Left colon (tissue), 2 donors: ENCODE measurements around the gene RDH8. TPM values are rescaled to one million over a fixed set of nuclear protein-coding genes. Genes with fewer than 3 reads are reported as not detected.

Experiments
- ATAC-seq: fragments of 200-7000 bp; cut with Tn5 transposase; one replicate; pipeline ENCODE4 v1.9.1; 2020; ENCODE audit warnings: mild to moderate bottlenecking, moderate library complexity
- DNase-seq, 2 donors: peaks; one replicate each; pipeline ENCODE4 v3.0.0-alpha.2; 2020
- intact Hi-C, 2 donors: fragments of 100-400 bp; cut with DNase I in 1 of 2; cut with micrococcal nuclease in 1 of 2; formaldehyde crosslinking; loops; one replicate each; pipeline versions ENCODE4 v1.11.2 to v1.14.0; 2022; cut with DNase I, micrococcal nuclease
- total RNA-seq, 2 donors: library from RNA; stranded (reverse); fragmentation: NEBNext Ultra II Directional; extraction: Animal tissue kit (Norgen Biotek cat#: 25700); gene quantifications; one replicate each; pipeline ENCODE4 v1.2.1, GENCODE V29; 2021
- donor health status: DM: no; HTN: no; CAD: no.
- donor health status: DM: yes; HTN: yes; CAD: no.

Gene RDH8
- total RNA-seq, 2 donors from 2014 or later = not detected

- no peak for ATAC-seq
- intact Hi-C loops = no loop called here
- no peak for DNase-seq
Observed at GRCh38 chr19:10003271-10003670, 10.0 kb upstream of the RDH8 start.

DNA sequence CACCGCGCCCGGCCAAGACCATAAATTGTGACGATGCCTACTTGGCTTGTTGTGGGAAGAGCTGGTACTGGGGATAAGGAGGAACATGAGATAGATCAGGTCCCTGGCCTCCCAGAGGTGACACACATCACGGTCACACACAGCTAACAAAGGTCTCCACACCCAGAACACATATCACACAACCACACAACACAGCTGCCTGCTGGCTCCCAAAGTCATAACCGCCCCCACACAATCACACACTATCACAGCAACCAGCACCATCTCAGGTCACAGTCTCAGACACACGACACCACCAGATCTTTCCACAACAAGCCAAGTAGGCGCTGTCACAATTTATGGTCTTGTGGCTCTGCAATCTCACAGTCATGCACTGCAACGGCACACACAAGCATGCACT lies 8.7 kb upstream of the RDH8 start:
- intact Hi-C loops = no loop called here

DNA sequence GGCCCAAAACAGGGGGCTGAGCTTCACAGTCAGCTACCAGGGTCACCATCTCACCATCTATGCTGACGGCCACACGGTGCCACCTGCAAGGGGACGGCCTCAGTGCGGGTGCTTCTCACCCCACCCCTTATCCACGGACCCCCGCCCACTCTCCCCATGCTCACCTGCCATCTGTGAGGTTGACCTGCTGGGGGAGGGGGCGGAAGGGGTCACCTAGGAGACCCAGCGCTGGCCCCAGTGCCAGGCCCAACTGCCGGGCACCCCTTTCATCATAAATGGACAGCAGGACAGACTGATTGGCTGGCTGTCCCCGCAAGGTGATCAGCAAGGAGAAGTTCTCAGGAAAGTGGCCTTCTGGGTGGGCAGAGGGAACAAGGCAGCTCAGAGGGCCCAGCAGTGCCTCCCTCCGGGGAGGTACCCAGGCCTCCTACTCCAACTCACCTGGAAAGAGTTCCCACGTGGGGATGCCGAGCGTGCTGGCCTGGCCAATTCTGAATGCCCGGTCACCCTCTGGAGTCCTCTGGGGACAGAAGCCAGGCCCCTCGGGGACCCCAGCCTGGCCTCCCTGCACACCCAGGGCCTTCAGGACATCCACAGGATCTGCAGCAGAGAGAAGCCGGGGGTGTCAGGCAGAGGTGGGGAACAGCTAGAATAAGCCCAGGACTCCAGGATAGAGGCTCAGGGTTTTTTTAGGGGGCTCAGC lies 7.5 kb upstream of the RDH8 start:
- no peak for ATAC-seq
- no peak for DNase-seq
- intact Hi-C loops = no loop called here

More for the DNA sequence above, 8.7 kb upstream of the RDH8 start:
- no peak for ATAC-seq
- DNase-seq = no peak

GRCh38 chr19:10006335-10006708 lies 7.0 kb upstream of the RDH8 start:
- DNase-seq = no peak

GRCh38 chr19:10006752-10007323 lies 6.4 kb upstream of the RDH8 start:
- intact Hi-C loops = no loop called here
- ATAC-seq (no peak), DNase-seq (no peak)

More at GRCh38 chr19:10006335-10006708, 7.0 kb upstream of the RDH8 start:
- ATAC-seq = no peak
- intact Hi-C loops = no loop called here

DNA sequence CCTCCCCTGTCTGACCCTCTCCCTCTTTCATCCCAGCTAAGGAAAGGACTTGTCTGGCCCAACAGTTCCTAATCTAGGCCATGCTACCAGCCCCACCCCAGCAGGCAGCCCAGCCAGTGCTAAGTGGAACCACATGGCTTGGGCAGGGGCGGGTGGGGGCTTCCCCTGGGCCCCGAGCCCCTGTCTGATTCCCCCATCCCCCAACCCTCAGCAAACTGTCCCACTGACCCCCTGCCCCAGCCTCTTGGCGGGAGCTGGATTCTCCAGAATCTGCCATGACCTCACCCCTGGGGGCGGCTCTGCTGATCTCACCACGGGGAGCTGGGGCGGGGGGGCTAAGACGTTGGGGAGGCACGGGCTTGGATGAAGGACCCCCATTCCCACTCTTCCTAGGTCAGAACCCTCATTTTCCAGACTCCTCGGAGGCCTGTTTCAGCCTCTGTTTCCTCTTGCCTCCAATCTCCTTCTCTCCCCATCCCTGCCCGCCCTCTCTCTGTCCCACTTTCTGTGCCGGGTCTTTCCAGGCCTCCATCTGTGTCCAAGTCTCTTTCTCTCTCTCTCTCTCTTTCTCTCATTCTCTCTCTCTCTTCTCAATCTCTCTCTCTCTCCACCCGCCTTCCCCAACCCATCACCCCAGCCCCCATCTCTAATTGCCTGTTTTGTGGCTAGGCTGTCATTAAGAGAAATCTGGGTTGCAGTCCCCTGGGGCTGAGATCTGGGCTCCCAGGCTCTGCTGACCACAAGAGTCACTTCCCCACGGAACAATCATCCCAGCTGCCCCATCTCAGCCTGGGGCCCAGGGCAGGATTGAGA lies 5.7 kb upstream of the RDH8 start:
- intact Hi-C loops = no loop called here
- peak in 1 of 2 donors; percentile 19 for DNase-seq
- ATAC-seq = no peak

DNA sequence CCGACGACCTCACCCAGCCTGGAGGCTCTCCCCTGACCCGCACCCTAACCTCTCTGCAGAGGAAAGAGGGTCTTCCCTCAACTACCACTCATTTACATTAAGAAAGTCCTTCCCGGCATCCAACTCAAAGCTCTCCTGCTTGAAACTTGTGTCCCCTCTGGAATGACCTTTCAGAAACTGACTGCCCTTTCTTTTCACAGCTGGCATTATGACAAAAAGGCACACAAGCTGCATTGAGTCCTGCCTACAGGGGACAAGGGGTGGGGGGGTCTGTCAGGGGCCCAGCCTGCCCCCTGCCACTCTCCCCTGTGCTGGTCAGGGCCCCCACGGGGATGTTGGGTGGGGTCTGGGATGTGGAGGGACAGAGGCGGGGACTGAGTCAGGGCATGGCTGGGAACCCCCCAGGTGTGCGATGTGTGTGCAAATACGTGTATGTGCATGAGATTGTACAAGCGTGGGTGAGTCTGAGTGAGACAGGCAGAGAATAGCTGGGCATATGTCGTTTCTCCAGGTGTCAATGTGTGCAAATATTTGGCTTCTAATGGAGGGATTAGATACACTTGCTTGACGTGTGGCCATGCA lies 5.0 kb upstream of the RDH8 start:
- no peak for DNase-seq
- intact Hi-C loops = no loop called here
- no peak for ATAC-seq

DNA sequence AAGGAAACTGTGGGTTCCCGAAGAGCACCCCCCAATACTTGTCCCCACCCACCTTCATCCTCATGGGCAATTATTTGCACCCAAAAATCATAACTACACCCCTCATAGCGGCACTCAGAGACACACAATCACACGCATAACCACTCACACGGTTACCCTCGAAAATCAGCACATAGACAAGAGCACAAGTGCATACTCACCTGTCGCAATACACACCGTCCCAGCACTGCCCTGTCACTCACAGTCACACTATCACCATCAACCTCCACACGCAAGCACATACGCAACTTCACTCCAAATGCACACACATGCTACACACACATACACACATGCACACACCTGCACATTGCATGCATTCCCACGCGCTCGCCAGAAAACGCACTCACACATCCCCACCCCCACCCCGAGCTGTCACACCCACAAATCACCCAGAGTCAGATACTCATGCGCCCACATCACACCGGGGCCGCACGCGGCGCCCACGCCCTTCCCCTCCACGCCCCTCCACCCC lies 3.5 kb upstream of the RDH8 start:
- DNase-seq = no peak
- peak; percentile 2 for ATAC-seq
- intact Hi-C loops = no loop called here

DNA sequence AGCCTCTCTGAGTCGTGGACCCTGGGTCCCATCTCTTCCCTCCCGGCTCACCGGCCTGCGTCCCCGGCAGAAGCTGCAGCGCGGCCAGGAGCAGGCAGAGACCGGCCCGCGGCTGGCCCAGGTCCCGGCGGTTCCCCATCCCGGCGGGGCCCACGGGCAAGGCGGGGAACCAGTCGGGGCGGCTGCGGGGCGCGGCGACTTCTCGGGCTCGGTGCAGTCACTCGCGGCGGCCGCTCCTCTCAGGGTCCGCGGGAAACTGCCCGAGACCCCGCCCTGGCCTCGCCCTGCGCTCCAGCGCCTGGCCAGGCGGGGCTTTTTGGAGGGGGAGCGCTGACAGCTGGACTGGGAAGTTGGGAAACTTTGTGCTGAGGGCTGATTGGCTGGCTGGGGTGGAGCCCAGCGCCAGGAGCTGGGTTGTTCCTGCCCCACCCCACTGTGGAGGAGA lies 3.0 kb upstream of the RDH8 start, which contains the start of gene COL5A3:
TSS of gene COL5A3 (minus strand) at position 258 of the 445 bp plus-strand sequence. CDS start at position 139, 119 bp downstream.
- peak; percentile 48 for DNase-seq
- intact Hi-C loops = no loop called here
- peak; percentile 64 for ATAC-seq

- no peak for ATAC-seq
- no peak for DNase-seq
- intact Hi-C loops = no loop called here
Observed at GRCh38 chr19:10010939-10011338, 2.3 kb upstream of the RDH8 start.

DNA sequence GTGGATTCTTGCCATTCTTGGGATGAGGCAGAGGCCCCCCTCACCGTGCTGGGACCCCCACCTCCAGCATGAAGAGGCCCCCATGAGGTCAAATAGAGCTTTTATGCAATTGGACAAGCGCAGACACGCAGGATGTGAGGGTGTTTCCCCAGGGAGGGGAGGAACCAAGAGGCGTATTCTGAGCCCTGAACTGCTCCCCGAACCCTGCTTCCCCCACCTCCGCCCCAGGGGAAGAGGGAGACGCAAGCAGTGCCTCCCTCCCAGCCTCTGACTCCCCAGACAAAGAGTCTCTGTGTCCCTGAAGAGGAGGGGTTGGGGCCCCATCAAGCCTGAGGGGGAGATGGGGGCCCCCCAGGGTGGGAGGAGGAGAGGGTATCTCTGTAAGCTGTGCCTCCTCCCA lies 1.3 kb upstream of the RDH8 start:
- no peak for ATAC-seq
- DNase-seq = no peak
- intact Hi-C loops = no loop called here

DNA sequence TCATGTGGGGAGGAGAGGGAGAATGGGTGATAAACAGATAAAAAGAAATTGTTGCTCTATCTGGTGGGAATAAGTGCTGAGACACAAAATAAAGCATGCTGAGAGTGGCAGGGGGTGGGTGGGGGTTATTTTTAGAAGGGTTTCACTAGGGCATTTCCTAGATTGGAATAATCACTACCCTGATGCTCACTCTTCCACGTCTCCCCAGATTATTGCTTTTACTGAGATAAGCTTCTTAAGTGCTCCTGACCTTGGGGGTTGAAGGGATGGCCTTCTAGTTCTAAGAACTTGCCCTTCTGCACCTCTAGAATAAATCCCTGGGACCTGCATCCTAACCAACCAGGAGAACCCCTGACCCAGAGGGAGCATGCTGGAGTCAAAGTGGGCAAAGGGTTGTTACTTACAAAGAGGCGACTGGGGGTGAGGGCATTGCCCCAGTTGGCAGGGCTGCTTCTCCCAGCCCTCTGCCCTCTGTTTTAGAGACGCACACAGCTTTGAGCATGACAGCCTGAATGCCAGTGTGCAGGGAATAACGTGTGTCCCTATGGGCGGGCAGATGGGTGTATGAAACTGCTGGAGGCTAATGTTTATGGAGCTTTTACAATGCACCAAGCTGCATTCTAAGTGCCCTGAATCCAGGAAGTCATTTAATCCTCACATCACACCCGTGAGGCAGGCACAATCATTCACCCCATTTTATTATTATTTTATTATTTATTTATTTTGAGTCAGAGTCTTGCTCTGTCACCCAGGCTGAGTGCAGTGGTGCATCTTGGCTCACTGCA lies 743 bp downstream of the RDH8 start:
- peak; percentile 86 for ATAC-seq
- intact Hi-C loops = no loop called here
- no peak for DNase-seq

DNA sequence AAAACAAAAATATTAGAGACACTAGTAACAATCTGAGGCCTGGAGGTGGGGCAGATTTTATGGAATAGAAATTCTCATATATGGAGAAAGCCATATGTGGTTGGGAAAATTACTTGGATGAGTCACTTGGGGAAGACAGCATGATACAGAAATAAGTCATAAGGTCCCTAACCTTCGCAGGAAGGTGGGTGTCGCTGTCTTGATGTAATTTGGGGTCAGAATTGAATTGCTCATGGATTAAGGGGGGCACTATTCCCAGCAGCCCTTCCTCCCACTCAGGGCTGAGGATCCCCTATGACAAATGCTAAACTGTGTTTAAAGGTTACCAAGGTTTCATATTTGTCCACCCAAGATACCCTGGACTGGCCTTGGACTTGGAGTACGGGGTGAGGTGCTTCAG lies 5.0 kb downstream of the RDH8 start:
- ATAC-seq = no peak
- intact Hi-C loops = no loop called here

GRCh38 chr19:10018786-10019185 lies 5.5 kb downstream of the RDH8 start:
- DNase-seq (no peak), ATAC-seq (no peak)
- intact Hi-C loops = no loop called here

More for the DNA sequence above, 5.0 kb downstream of the RDH8 start:
- DNase-seq = no peak

- DNase-seq (no peak), ATAC-seq (no peak)
- intact Hi-C loops = no loop called here
Observed at GRCh38 chr19:10019246-10019645, 6.0 kb downstream of the RDH8 start.

DNA sequence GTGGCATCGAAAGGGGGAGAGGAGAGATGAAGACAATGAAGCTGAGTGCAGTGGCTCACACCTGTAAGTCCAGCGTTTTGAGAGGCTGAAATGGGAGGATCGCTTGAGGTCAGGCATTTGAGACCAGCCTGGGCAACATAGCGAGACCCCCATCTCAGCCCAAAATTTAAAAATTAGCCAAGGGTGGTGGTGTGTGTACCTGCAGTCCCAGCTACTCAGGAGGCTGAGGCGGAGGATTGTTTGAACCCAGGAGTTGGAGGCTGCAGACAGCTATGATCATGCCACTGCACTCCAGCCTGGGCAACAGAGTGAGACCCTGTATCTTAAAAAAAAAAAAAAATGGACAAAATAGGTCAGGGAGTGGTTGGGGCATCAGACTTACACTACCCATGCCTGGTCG lies 7.6 kb downstream of the RDH8 start:
- DNase-seq (no peak), ATAC-seq (no peak)
- intact Hi-C loops = loop anchor here (10.0 kb wide), 1 partner anchor 86 kb away; the partner anchor contains the start of gene OLFM2 (in 2 of the 2)

DNA sequence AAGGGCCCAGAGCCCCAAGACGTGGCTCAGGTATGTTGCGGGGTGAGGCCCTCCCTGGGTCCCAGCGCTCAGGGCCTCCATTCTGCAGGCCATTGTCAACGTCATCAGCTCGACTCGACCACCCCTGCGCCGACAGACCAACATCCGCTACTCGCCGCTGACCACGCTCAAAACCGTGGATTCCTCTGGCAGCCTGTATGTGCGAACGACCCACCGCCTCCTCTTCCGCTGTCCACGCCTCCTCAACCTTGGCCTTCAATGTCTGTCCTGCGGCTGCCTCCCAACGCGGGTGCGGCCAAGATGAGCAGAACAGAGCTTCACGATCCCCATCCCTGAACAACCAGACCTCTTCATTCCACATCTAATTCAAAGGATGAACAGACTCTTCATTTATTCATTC lies 8.2 kb downstream of the RDH8 start:
- intact Hi-C loops = loop anchor here (10.0 kb wide), 1 partner anchor 87 kb away; the partner anchor contains the start of gene OLFM2 (in 2 of the 2)
- no peak for DNase-seq
- ATAC-seq = no peak

DNA sequence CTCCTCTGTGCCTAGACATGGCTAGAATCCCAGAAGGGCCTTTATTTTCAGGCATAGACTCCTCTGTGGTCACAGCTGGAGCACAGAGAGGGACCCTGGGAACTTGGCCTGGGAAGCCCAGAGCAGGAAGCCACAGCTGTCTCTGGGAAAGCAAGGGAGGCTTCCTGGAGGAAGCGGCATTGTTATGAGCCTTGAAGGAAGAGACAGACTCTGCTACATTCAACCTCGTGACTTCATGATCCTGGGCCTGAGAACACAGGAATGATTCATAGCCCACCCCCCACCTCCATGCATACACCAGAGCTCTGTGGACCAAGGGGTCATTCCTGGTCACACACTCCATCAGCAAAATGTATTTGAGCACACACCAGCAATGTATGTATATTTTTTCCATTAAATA lies 8.6 kb downstream of the RDH8 start:
- DNase-seq = no peak
- intact Hi-C loops = loop anchor here (10.0 kb wide), 1 partner anchor 87 kb away; the partner anchor contains the start of gene OLFM2 (in 2 of the 2)
- ATAC-seq = no peak
